ENCODE data around the gene ARHGAP11A.

The ARHGAP11A gene

GRCh38 chr15:32685576-32685975 lies 70.3 kb downstream of the ARHGAP11A start:
- DNase-seq (ENCODE audit: low read depth), result no peak

DNA sequence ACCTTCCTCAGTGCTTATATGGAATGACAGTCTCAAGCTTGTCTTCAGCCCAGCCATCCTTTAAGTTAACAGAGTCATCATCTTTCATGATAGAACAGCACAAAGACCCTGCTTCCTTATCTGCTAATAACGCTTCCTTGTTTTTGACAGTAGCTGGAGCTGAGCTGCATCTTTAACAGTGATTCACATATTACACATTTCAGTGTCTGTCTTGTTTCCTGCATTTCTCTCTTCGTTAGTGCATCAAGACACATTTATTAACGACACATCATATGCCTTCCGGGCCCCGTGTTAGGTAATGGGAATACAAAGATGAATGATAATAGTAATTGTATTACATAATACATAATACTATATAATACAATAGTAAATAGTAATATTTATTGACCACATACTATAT lies 72.3 kb downstream of the ARHGAP11A start:
- DNase-seq (ENCODE audit: low read depth), result no peak

GRCh38 chr15:32688151-32688639 lies 72.9 kb downstream of the ARHGAP11A start:
- no peak for DNase-seq (ENCODE audit: low read depth)

All from HS-27A (cell line).